CD14-positive monocyte (primary cell): ENCODE data around the gene ETFB. TPM values are rescaled to one million over a fixed set of nuclear protein-coding genes. Genes with fewer than 3 reads are reported as not detected.

Source experiments
- DNase-seq, 3 donors: peaks; one replicate each; pipeline ENCODE4 v3.0.0-alpha.2; 2011 to 2022
- H2AFZ ChIP-seq: 2 replicates; pipeline ENCODE4 v1.6.0; 2012; ENCODE audit warnings: mild to moderate bottlenecking, low read depth, low read length, inconsistent platforms; ENCODE audit not compliant: insufficient read depth, poor library complexity, severe bottlenecking
- H3K27ac ChIP-seq, 2 donors: 1 replicate in 1 of 2; 2 replicates in 1 of 2; pipeline ENCODE4 v1.5.1; 2012 to 2013; ENCODE audit warnings: low read length in 2 of 2, control low read depth in 1 of 2, inconsistent platforms in 1 of 2, low read depth in 1 of 2, mild to moderate bottlenecking in 1 of 2
- H3K27me3 ChIP-seq, 2 donors: one replicate each; pipeline versions ENCODE4 v1.6.0 to v1.6.1; 2011 to 2013; ENCODE audit warnings: low read length in 2 of 2; ENCODE audit not compliant: control insufficient read depth in 2 of 2, insufficient read depth in 2 of 2
- H3K36me3 ChIP-seq, 2 donors: replicated peaks in 1 of 2; 1 replicate in 1 of 2; 2 replicates in 1 of 2; pipeline versions ENCODE4 v1.5.1 to v1.6.1; 2012 to 2013; ENCODE audit warnings: low read length in 2 of 2, control low read depth in 1 of 2, inconsistent platforms in 1 of 2, mild to moderate bottlenecking in 1 of 2; ENCODE audit not compliant: insufficient read depth in 2 of 2, control insufficient read depth in 1 of 2
- H3K4me1 ChIP-seq, 2 donors: 1 replicate in 1 of 2; 2 replicates in 1 of 2; pipeline versions ENCODE4 v1.5.1 to v1.6.1; 2012 to 2013; ENCODE audit warnings: low read length in 2 of 2, control low read depth in 1 of 2, inconsistent platforms in 1 of 2, mild to moderate bottlenecking in 1 of 2, moderate library complexity in 1 of 2; ENCODE audit not compliant: insufficient read depth in 2 of 2, control insufficient read depth in 1 of 2
- H3K4me2 ChIP-seq: replicated peaks from 2 replicates; pipeline ENCODE3; 2012; ENCODE audit warnings: low read length, moderate library complexity, mild to moderate bottlenecking; ENCODE audit not compliant: poor library complexity, severe bottlenecking; ENCODE audit errors: extremely low read depth
- H3K4me3 ChIP-seq, 3 experiments: fragments of 200-600 bp in 1 of 3; sonication (generic) in 1 of 3; replicated peaks in 1 of 3; 1 replicate in 2 of 3; 2 replicates in 1 of 3; pipeline ENCODE4 v1.5.1; 2011 to 2013; ENCODE audit warnings: low read length in 3 of 3, mild to moderate bottlenecking in 3 of 3, control low read depth in 2 of 3, low read depth in 2 of 3, inconsistent platforms in 1 of 3, moderate library complexity in 1 of 3
- H3K79me2 ChIP-seq: 2 replicates; pipeline ENCODE4 v1.6.0; 2012; ENCODE audit warnings: mild to moderate bottlenecking, control low read depth, inconsistent platforms, low read length, moderate library complexity; ENCODE audit not compliant: insufficient read depth
- H3K9ac ChIP-seq: 2 replicates; pipeline ENCODE4 v1.6.0; 2017; ENCODE audit warnings: low read length, mild to moderate bottlenecking; ENCODE audit not compliant: insufficient read depth, poor library complexity, severe bottlenecking
- H3K9me3 ChIP-seq, 2 donors: replicated peaks in 1 of 2; 1 replicate in 1 of 2; 2 replicates in 1 of 2; pipeline versions ENCODE4 v1.5.1 to v1.6.1; 2012 to 2013; ENCODE audit warnings: low read length in 2 of 2, control low read depth in 1 of 2; ENCODE audit not compliant: control insufficient read depth in 1 of 2, insufficient read depth in 1 of 2
- H4K20me1 ChIP-seq: 2 replicates; pipeline ENCODE4 v1.6.0; 2012; ENCODE audit warnings: mild to moderate bottlenecking, low read length, control low read depth, moderate library complexity; ENCODE audit not compliant: insufficient read depth
- H3K27ac Mint-ChIP-seq, 7 donors: one replicate each; pipeline ENCODE4 v1.8.0; 2020; ENCODE audit warnings: mild to moderate bottlenecking in 7 of 7, mixed read lengths in 7 of 7, moderate library complexity in 6 of 7, inconsistent platforms in 2 of 7
- H3K27me3 Mint-ChIP-seq, 3 donors: one replicate each; pipeline ENCODE4 v1.8.0; 2021 to 2022; ENCODE audit warnings: low read depth in 3 of 3, mild to moderate bottlenecking in 3 of 3, mixed read lengths in 3 of 3, moderate library complexity in 3 of 3, inconsistent platforms in 1 of 3
- H3K36me3 Mint-ChIP-seq, 2 donors: one replicate each; pipeline ENCODE4 v1.8.0; 2020; ENCODE audit warnings: mixed read lengths in 2 of 2, inconsistent platforms in 1 of 2, mild to moderate bottlenecking in 1 of 2
- H3K4me1 Mint-ChIP-seq: one replicate; pipeline ENCODE4 v1.8.0; 2020; ENCODE audit warnings: mild to moderate bottlenecking, mixed read lengths
- H3K4me3 Mint-ChIP-seq, 2 donors: one replicate each; pipeline ENCODE4 v1.8.0; 2020; ENCODE audit warnings: mild to moderate bottlenecking in 2 of 2, mixed read lengths in 2 of 2, moderate library complexity in 1 of 2
- H3K9me3 Mint-ChIP-seq, 7 donors: one replicate each; pipeline ENCODE4 v1.8.0; 2020 to 2022; ENCODE audit warnings: mixed read lengths in 7 of 7, mild to moderate bottlenecking in 6 of 7, moderate library complexity in 6 of 7, inconsistent platforms in 2 of 7
- WGBS: methylation state at CpG from one replicate; pipeline ENCODE4 v1.1.5; 2013; ENCODE audit warnings: missing lambda C conversion rate; ENCODE audit not compliant: insufficient coverage; 5-methylcytosine and 5-hydroxymethylcytosine counted together
- intact Hi-C, 2 donors: fragments of 100-400 bp; cut with micrococcal nuclease; formaldehyde crosslinking; loops; one replicate each; pipeline versions ENCODE4 v1.15.0 to v1.15.1; 2023
- polyA plus RNA-seq, 3 donors: library from polyadenylated mRNA; depleted of rRNA in 1 of 3; unstranded in 2 of 3; stranded (reverse) in 1 of 3; fragments of 300-500 nt in 2 of 3; fragments of >200 nt in 1 of 3; fragmentation: Illumina TruSeq in 2 of 3; gene quantifications; 1 replicate in 2 of 3; 2 replicates in 1 of 3; pipeline ENCODE4 v1.2.3, GENCODE V29; 2012 to 2021
- TF ChIP-seq, protein P1 (sequence below): fragments of 200-600 bp; IDR thresholded peaks from one replicate; pipeline ENCODE4 v1.8.0; 2022; ENCODE audit warnings: antibody characterized with exemption, mild to moderate bottlenecking

The ETFB gene
- polyA plus RNA-seq, 3 donors = 51.0 to 72.1 (median 63.0) TPM

DNA sequence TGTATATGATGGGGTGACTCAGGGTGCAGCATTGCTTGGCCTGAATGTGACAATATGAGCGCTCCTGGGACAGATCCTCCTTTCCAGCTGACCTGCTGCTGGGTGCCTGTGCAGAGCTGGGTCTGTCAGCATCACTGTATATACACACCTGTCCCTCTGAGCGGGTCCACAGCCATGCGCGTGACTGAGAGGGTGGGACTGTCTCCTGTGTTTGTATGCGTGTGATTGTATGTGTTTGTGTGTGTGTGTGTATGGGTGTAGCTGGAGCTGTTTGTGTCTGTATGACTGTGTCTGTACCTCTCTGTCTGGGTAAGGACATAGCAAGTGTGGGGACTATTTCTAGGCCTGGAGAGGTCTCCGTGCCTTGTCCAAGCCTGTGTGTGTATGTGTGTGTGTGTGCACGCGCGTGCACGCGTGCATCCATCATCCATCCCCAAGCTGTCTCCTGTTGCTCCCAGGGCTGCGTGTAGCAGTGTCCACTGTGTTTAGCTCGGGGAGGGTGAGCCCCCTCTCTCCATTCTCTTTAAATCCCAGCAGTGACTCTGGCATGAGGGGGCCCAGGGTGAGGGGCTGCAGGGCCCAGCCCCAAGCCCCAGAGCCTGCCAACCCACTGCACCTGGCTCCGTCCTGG, 46.4 kb downstream of the ETFB start:
- H3K36me3 ChIP-seq = no peaks in the 10 kb centered on the region
- H3K4me1 ChIP-seq = peaks cover 0 to 2% of the 10 kb centered on the region in 2 donors
- H3K4me2 ChIP-seq = no peak overlapping the region
- TF ChIP-seq, protein P1, sequence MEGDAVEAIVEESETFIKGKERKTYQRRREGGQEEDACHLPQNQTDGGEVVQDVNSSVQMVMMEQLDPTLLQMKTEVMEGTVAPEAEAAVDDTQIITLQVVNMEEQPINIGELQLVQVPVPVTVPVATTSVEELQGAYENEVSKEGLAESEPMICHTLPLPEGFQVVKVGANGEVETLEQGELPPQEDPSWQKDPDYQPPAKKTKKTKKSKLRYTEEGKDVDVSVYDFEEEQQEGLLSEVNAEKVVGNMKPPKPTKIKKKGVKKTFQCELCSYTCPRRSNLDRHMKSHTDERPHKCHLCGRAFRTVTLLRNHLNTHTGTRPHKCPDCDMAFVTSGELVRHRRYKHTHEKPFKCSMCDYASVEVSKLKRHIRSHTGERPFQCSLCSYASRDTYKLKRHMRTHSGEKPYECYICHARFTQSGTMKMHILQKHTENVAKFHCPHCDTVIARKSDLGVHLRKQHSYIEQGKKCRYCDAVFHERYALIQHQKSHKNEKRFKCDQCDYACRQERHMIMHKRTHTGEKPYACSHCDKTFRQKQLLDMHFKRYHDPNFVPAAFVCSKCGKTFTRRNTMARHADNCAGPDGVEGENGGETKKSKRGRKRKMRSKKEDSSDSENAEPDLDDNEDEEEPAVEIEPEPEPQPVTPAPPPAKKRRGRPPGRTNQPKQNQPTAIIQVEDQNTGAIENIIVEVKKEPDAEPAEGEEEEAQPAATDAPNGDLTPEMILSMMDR = no peak
- peaks cover 0 to 5% of the 10 kb centered on the region in 2 donors for H3K27me3 ChIP-seq
- intact Hi-C loops = no loop called here
- Mint-ChIP-seq H3K9me3 (peaks cover 0 to 5% (median 2%) of the 10 kb centered on the region in 7 donors), H3K27ac (peak overlapping the region in 1 of 7 donors; percentile 32), H3K36me3 (no peaks in the 10 kb centered on the region), H3K27me3 (peaks cover 16 to 31% (median 24%) of the 10 kb centered on the region in 3 donors), H3K4me1 (peaks cover 7% of the 10 kb centered on the region), H3K4me3 (no peak overlapping the region)
- no peak overlapping the region for H3K27ac ChIP-seq
- no peak overlapping the region for H3K4me3 ChIP-seq
- DNase-seq = no peak
- no peaks in the 10 kb centered on the region for H4K20me1 ChIP-seq
- no peaks in the 10 kb centered on the region for H3K79me2 ChIP-seq
- peaks cover 0 to under 1% of the 10 kb centered on the region in 2 donors for H3K9me3 ChIP-seq
- 94% methylated on average over 7 of the region's 14 CpGs for WGBS
- no peak overlapping the region for H2AFZ ChIP-seq
- H3K9ac ChIP-seq = no peak overlapping the region

DNA sequence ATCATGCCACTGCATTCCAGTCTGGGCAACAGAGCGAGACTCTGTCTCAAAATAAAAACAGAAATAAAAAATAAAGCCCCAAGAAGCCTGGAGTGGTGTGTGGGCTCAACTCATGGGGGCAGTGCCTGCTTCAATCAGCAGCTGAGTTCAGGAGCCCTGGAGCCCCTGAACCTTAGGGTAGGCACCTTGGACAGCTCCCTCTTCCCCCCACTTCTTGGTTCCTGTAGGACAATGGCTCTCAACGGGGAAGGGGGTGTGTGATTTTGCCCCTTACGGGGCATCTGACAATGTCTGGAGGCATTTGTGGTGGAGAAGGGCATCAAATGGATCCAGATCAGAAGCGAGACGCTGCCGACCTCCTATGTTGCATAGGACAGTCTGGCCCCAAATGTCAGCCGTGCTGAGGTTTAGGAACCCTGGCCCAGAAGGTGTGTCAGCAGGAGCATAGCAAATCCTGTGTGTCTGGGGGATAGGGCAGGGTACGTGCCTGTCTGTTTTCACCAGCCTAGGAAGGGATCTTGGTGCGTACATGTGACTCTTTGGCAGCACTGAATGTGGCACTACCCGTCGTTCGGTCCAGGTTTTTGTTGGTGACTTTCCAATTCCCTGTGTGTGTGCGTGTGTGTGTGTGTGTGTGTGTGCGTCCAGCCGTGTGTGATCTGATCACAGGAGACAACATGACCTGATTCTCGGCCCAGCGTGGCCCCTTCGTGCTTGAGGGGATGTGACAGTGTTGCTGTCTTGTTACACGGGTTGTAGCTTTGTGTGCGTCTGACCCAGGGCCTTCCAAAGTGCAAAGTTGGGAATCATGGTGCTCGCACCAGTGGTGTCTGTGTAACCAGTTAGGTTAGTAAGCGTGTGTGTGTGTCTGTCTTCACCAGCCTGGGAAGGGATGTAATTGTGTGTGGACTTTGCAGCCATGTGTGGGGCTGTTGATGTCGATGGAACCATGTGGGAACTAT, 47.2 kb downstream of the ETFB start:
- no peaks in the 10 kb centered on the region for H3K36me3 ChIP-seq
- H3K4me1 Mint-ChIP-seq = peaks cover 12% of the 10 kb centered on the region
- H3K36me3 Mint-ChIP-seq = no peaks in the 10 kb centered on the region
- H3K27me3 ChIP-seq = no peaks in the 10 kb centered on the region
- DNase-seq = no peak
- H3K9me3 ChIP-seq = peaks cover 0 to 4% of the 10 kb centered on the region in 2 donors
- H3K27ac Mint-ChIP-seq = no peak overlapping the region
- peaks cover 16 to 29% (median 18%) of the 10 kb centered on the region in 3 donors for H3K27me3 Mint-ChIP-seq
- H4K20me1 ChIP-seq = no peaks in the 10 kb centered on the region
- H3K4me2 ChIP-seq = no peak overlapping the region
- intact Hi-C loops = no loop called here
- no peak overlapping the region for H3K9ac ChIP-seq
- WGBS = 92% methylated on average over 18 of the region's 23 CpGs
- H3K79me2 ChIP-seq = no peaks in the 10 kb centered on the region
- H3K4me3 ChIP-seq = no peak overlapping the region
- TF ChIP-seq, protein P1 = no peak
- H3K4me3 Mint-ChIP-seq = no peak overlapping the region
- H3K27ac ChIP-seq = no peak overlapping the region
- peaks cover 8 to 10% of the 10 kb centered on the region in 2 donors for H3K4me1 ChIP-seq
- no peak overlapping the region for H2AFZ ChIP-seq
- H3K9me3 Mint-ChIP-seq = peaks cover 3 to 10% (median 7%) of the 10 kb centered on the region in 7 donors
